Measurements from ENCODE around the gene STIM2. TPM values are rescaled to one million over a fixed set of nuclear protein-coding genes. Genes with fewer than 3 reads are reported as not detected.

STIM2 gene
- total and polyA plus RNA-seq, 2 donors (not counting 3 experiments of a cell fraction or from before 2014, with no cell fraction given): 21.0 to 21.2 TPM

- no peak for TF ChIP-seq MAX (IDR thresholded peaks at IDR 0.05; ENCODE audit: insufficient read depth, insufficient read length)
- no peak for TF ChIP-seq CTCF (IDR thresholded peaks at IDR 0.05; ENCODE audit: extremely low read depth in 1 of 2, insufficient read depth in 1 of 2, low read depth in 1 of 2, low read length in 2 of 2)
- TF ChIP-seq EZH2 (IDR thresholded peaks at IDR 0.05; ENCODE audit: borderline replicate concordance, low read depth, low read length, severe bottlenecking): no peak
- no peak for TF ChIP-seq GATA2 (IDR thresholded peaks at IDR 0.05; ENCODE audit: insufficient read depth, insufficient read length, low read depth, low read length)
- TF ChIP-seq MYC (IDR thresholded peaks at IDR 0.05; ENCODE audit: low read depth, low read length): no peak
- TF ChIP-seq POLR2AphosphoS5 (IDR thresholded peaks at IDR 0.05; ENCODE audit: insufficient read depth, low read depth, low read length): no peak
- no peak for TF ChIP-seq JUN (IDR thresholded peaks at IDR 0.05; ENCODE audit: borderline replicate concordance, insufficient read depth, insufficient read length, low read depth)
- TF ChIP-seq POLR2A (IDR thresholded peaks at IDR 0.05; ENCODE audit: low read depth, low read length): no peak
- no peak for TF ChIP-seq FOS (IDR thresholded peaks at IDR 0.05; ENCODE audit: borderline replicate concordance, insufficient read depth, low read length)
- DNase-seq (ENCODE audit: low read depth, low spot score) (no peak), FAIRE-seq (no peak)
- H3K4me3 ChIP-seq (replicated peaks in 1 of 3; ENCODE audit: insufficient read depth in 1 of 3, low read depth in 1 of 3, low read length in 3 of 3): no peak overlapping the region
- intact Hi-C loops (cut with micrococcal nuclease) (no loop called here), dilution Hi-C loops (cut with MboI; ENCODE audit: extremely low pct_ligation_motif_present, low sequenced_read_pairs) (no loop called here)
- no peak overlapping the region for H3K27ac ChIP-seq (ENCODE audit: insufficient read depth, low read depth, low read length)
- H3K79me2 ChIP-seq (ENCODE audit: control insufficient read depth, insufficient read depth, low read length): no peaks in the 10 kb centered on the region
- H3K27me3 ChIP-seq (ENCODE audit: control insufficient read depth in 2 of 2, insufficient read depth in 2 of 2, low read length in 2 of 2): no peaks in the 10 kb centered on the region
- BruUV-seq (replicated peaks): no TSS peak
- H2AFZ ChIP-seq (ENCODE audit: low read depth, low read length): no peak overlapping the region
- H3K9me3 ChIP-seq (replicated peaks; ENCODE audit: control insufficient read depth, insufficient read depth, low read length): no peaks in the 10 kb centered on the region
- no peak overlapping the region for H3K4me2 ChIP-seq (ENCODE audit: insufficient read depth, low read length)
- ChIA-PET CTCF (no interaction called here), POLR2A (no interaction called here)
- H3K9me1 ChIP-seq (replicated peaks; ENCODE audit: control insufficient read depth, extremely low read depth, insufficient read depth, low read length): no peaks in the 10 kb centered on the region
- no peaks in the 10 kb centered on the region for H3K4me1 ChIP-seq (ENCODE audit: control insufficient read depth, extremely low read depth, insufficient read depth, low read length)
- H3K9ac ChIP-seq (replicated peaks; ENCODE audit: extremely low read depth, insufficient read depth, low read length): no peak overlapping the region
- no peaks in the 10 kb centered on the region for H4K20me1 ChIP-seq (replicated peaks; ENCODE audit: control insufficient read depth, extremely low read depth, insufficient read depth, low read length)
- no peaks in the 10 kb centered on the region for H3K36me3 ChIP-seq (ENCODE audit: control insufficient read depth in 2 of 2, extremely low read depth in 1 of 2, insufficient read depth in 2 of 2, low read length in 2 of 2)
Observed at GRCh38 chr4:27055221-27055760, 194.7 kb downstream of the STIM2 start.

All from endothelial cell of umbilical vein (primary cell).